Effector CD4-positive, alpha-beta T cell (primary cell): Measurements from ENCODE around the gene GPR160.
"Not testable (repeated sequence)": the region's sequence is repeated elsewhere in the genome, so short reads cannot be mapped to it uniquely, and the experiment has no call there.

Source experiments
- DNase-seq: peaks from one replicate; pipeline ENCODE4 v3.0.0-alpha.2; 2020

GPR160 gene

GRCh38 chr3:170075441-170076091, 37.8 kb downstream of the GPR160 start:
- no peak for DNase-seq

- no peak for DNase-seq
Observed at GRCh38 chr3:170076715-170077238, 39.0 kb downstream of the GPR160 start.

GRCh38 chr3:170077361-170077760, 39.6 kb downstream of the GPR160 start:
- no peak for DNase-seq

GRCh38 chr3:170078620-170079281, 41.0 kb downstream of the GPR160 start:
- no peak for DNase-seq

- DNase-seq = no peak
Observed at GRCh38 chr3:170079536-170080165, 41.9 kb downstream of the GPR160 start.

GRCh38 chr3:170080605-170081004, 42.8 kb downstream of the GPR160 start:
- no peak for DNase-seq

GRCh38 chr3:170081079-170081741, 43.4 kb downstream of the GPR160 start:
- DNase-seq = no peak

- DNase-seq = no peak
Observed at GRCh38 chr3:170083343-170083742, 45.5 kb downstream of the GPR160 start.

GRCh38 chr3:170085396-170085795, 47.6 kb downstream of the GPR160 start:
- DNase-seq = no peak

- DNase-seq = no peak
Observed at GRCh38 chr3:170089862-170090600, 52.2 kb downstream of the GPR160 start.

- DNase-seq = no peak
Observed at GRCh38 chr3:170090601-170090981, 52.8 kb downstream of the GPR160 start.

- DNase-seq = no peak
Observed at GRCh38 chr3:170092907-170093306, 55.1 kb downstream of the GPR160 start.

GRCh38 chr3:170095771-170096170, 58.0 kb downstream of the GPR160 start:
- no peak for DNase-seq

- no peak for DNase-seq
Observed at GRCh38 chr3:170096342-170096741, 58.5 kb downstream of the GPR160 start.

- DNase-seq = no peak
Observed at GRCh38 chr3:170098753-170099152, 61.0 kb downstream of the GPR160 start.

GRCh38 chr3:170100944-170101343, 63.1 kb downstream of the GPR160 start:
- DNase-seq = no peak

- no peak for DNase-seq
Observed at GRCh38 chr3:170102431-170102830, 64.6 kb downstream of the GPR160 start.

- DNase-seq = no peak
Observed at GRCh38 chr3:170107941-170108340, 70.1 kb downstream of the GPR160 start.

- no peak for DNase-seq
Observed at GRCh38 chr3:170108955-170109354, 71.2 kb downstream of the GPR160 start.

GRCh38 chr3:170109579-170110293, 71.9 kb downstream of the GPR160 start:
- no peak for DNase-seq

GRCh38 chr3:170111147-170111771, 73.5 kb downstream of the GPR160 start:
- DNase-seq = no peak

GRCh38 chr3:170114165-170114564, 76.4 kb downstream of the GPR160 start:
- DNase-seq = not testable (repeated sequence)
